GM19324 (cell line): Measurements from ENCODE around the gene C1QTNF12.

Experiments
- ATAC-seq: cut with Tn5 transposase; IDR thresholded peaks from one replicate; pipeline ENCODE4 v1.9.1; 2021; ENCODE audit warnings: mild to moderate bottlenecking, moderate library complexity; ENCODE audit not compliant: unreplicated experiment, low FRiP score

C1QTNF12 gene

DNA sequence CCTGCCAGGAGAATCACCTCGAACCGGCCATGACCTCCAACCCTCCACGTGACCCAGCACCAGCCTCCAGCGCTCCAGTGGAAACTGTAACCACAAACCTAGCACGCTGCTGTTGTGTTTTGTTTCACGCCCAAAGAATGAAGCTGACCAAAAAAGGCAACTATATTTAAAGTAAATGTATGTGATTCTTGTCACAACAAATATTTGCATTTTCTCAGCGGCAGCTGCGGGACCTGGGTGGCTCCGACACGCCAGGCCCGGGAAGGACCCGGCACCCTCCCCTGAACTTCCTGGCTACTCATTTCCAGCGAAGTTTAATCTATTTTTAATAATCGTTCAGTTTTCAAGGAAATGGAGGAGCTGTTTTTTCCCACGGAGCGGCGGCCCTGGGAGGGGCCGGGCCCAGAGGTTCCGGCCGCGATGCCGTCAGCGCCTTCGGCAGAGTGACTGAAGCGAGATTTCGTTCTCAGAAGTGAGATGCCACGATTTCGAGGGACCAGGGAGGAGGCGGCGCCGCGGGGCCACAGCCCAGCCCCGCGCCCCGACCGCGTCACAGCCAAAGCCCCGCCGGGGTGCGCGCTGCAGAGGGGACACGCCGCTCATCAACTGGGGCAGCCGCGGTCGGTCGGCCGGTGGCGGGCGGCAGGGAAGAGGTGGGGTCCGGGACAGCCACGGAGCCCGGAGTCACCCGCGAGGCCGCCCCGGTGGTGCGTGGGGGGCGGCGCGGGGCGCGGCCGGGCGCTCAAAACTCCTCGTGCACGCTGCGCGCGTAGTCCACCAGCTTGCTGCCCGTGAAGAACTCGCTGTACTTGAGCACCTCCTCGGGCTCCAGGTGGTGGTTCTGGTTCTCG is 29.5 kb downstream of the C1QTNF12 start:
- ATAC-seq, result no peak

DNA sequence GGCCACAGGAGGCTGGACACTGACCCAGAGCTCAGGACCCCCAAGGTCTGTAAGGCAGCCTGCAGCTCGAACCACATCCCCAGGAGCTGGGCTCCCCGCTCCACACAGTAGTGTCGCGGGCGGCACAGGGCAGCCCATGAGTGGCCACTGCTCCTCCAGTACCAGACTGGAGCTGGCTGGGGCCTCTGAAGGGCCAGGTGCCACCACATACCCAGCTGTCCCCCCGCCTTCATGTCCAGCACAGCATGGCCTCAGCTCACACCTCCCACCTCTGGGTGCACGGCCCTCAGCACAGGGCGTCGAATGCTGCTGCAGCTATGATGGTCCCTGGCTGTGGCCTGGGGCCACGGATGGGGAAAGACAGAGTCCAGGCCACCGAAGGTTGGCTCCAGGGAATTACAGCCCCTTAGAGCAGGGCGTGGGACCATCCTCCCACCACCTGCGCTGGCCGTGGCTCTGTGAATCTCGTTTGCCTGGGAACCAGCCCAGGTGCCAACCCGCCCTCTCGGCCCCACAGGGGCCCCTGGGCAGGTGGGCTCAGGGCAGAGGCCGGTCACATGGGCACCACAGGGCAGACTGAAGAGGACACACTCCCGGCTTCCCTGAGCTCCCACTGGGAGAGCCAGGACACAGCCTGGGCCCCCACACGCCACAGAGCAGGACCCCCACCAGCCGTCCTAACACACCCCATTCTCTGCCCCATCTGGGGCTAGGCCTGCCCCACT is 30.5 kb downstream of the C1QTNF12 start:
- ATAC-seq, result no peak

DNA sequence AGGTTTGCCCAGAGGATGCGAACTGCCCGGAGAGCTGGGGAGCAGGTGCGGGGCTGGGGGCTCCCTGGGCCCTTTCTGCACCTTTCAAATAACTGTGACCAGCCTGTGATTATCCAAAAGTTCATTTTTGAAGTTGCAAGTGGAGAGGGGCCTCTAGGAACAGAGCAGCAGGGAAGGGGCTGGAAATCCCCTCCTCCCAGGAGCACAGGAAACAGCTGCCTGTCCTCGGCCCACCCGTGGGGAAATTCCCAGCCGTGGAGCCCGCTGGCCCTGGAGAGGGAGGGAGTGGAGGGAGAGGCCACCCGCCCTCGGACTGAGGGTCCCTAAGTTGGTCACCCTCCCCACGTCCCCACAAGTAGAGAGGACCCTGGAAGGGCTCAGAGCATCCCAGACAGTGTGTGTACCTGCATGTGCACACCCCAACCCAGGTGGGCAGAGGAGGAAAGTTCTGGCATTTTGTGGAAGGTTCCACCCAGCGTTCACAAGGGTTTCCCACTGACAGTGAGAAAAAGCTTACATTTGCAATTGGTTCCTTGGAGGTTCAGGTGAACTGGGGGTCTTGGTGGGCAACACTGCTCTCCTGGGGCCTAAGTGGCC is 31.3 kb downstream of the C1QTNF12 start:
- ATAC-seq, result no peak

DNA sequence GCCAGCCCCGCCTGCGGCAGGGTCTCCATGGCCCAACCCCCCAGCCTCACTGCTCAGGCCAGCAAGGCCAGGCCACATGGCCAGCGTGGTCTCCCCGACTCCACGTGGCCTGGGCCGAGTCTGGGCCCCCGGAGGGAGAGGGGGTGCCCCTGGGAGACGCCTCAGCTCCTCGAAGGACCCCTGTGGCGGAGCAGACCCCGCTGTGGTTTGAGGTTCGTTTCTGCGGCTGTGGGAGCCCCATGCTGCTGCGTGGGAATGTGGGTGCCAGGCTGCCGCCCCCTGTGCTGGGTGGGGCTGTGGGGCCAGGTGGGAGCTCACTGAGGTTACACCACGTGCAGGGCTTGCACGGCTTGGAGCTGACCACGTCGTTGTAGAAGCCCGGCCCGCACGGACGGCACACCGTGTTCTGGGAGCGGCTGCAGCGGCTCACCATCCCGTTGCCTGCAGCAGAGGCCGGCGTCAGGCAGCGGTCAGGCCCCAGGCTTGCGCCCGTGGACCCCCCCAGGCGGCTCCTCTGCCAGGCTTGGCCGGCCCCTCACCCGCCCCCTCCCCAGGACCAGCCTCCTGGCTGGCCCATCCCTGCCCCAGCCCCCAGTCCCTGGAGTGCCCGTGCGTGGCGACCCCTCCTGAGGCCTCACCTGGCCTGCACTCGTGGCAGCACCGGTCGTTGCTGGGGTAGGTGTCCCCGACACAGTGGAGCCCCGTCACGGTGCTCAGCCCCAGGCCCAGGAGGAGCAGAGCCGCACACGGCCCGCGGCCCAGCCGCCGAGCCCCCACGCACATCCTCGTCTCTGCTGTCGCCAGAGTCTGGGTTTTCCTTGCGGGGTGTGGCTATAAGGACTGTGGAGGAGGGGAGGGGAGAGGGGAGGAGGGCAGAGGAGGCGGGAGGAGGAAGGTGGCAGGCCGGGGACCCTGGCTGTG is 32.9 kb downstream of the C1QTNF12 start, which contains the start of gene TNFRSF4:
TNFRSF4 (minus strand) TSS at position 809 of the 921 bp plus-strand sequence; CDS start at position 783, 26 bp downstream.
- ATAC-seq, result no peak

DNA sequence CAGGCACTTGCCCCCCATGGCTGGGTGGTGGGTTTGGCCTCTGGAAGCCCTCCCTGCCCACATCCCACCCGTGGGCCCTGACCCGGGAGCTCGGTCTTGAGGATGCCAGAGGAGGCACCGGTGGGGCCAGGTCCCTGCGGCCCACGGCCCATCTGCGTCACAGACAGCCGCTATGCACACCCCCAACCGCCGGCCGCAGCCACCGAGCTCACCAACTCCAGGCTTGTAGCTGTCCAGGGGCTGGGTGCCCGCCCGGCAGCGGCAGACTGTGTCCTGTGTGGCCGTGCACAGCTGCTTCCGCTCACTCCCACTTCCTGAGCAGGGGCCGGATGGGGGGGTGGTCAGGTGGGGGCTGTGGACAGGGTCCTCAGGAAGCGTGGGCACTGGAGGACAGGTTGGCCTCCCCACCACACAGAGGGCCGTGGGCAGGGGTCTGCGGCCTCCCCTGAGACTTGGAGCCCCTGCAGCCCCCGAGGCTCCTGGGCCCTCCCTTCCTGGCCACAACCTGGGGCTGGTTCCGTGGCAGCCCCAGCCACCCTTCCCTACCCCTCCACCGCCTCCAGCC is 33.7 kb downstream of the C1QTNF12 start:
- ATAC-seq, result no peak

DNA sequence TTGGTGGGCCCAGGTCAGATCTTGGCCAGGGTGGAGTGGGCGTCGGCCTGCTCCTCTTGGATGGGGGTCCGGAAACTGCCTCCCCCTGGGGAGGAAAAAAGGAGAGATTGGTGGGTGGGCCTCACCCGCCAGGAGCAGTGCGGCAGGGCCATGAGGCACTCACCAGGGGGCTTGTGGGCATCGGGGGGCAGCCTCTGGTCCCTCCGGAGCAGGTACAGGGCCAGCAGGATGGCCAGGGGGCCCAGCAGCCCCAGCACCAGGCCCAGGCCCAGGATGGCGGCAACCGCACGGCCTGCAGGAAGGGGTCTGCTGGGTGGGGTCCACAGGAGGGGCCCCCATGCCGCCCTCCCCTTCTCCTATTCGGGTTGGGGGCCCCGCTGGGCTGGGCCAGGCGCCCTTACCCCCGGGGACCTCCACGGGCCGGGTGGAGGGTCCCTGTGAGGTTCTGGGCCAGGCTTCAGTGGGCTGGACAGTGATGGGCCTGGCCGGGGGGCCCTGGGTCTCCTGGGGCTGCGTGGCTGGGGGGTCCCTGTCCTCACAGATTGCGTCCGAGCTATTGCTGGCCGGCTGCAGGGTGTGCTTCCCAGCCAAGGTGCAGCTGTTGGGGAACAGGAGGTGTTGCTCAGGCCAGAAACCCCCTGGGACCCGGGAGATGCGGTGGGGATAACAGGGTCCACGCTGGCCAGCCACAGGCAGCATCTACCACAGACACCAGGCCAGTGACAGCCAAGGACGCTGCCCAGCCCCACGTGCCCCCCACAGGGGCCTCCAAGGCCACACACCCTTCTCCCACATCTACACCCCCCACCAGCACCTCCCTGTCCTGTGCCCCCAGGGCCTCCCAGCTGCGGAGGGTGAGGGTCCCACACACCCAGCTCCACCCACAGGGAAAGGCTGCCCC is 34.7 kb downstream of the C1QTNF12 start:
- ATAC-seq, result no peak

DNA sequence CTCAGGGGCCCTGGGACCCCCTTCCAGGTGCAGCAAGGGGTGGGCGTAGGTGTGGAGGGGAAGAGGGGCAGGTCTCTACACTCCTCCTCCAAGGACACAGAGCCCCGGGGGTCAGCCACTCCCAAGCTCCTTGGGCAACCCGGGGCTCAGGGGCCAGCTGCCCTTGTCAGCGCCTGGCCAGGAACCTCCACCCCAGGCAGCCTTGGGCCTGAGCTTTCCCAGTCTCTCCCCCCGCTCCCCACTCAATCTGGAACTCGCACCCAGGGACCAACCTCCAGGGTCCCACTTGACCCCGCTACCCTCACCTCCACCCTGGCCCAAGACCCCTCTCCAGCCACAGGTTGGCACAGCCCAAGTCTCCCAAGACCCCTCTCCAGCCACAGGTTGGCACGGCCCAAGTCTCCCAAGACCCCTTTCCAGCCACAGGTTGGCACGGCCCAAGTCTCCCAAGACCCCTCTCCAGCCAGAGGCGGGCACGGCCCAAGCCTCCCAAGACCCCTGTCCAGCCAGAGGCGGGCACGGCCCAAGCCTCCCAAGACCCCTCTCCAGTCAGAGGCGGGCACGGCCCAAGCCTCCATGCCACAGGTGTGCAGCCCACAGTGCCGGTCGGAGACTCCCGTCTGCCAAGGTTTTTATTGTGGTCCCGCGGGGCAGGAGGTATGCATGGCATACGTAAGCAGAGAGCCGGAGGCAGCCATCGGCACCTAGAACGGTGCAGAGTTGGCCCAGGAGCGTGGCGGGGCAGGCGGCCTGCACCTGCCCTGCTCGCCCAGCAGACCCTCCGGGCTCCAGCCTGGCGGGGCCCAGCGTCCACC is 35.6 kb downstream of the C1QTNF12 start:
- no peak for ATAC-seq

DNA sequence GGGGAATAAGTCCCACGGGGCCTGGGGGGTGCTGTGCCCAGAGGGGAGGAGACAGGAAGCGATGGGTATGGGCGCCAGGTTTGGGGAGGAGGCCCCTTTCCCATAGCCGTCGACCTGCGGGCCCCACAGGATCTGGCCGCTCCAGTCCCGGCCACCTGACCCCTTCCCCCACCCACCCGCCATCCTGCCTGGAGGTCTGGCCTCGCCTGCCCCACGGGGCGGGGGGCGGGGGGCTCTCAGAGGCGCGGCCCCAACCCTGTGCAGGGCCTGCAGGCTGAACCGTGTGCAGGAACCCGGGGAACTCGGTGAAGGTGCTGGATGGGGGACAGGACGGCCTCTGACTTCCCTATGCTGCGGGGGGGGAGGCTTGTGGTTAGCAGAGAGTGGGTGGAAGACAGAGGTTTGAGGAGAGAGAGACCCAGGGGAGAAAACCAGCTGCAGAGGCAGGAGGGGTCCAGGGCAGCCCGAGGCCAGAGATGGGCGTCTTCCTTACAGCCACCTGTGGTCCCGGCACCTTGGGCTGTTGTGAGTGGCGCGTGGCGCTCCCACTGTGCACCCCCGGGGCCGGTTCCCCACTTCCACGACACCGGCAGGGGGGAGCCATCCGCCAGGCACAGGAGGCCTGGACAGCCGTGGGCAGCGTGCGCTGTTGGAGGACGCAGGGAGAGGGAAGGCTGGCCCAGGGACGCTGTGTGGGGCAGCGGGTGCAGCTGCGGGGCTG is 37.6 kb downstream of the C1QTNF12 start:
- ATAC-seq, result no peak

DNA sequence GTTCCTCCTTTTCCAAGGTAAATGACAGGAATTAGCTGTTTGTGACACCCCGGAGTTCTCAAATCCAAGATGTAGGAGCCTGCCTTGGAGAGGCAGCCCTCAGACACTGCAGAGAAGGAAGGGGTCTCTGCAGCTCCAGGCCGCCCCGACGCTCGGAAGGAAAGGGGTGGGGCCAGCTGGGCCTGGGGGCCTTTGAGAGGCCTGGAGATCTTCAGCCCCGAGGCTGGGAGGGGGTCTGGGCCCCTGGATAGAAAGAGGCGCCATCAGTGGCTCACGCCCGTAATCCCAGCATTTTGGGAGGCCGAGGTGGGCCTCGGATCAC is 39.0 kb downstream of the C1QTNF12 start:
- ATAC-seq, result no peak

DNA sequence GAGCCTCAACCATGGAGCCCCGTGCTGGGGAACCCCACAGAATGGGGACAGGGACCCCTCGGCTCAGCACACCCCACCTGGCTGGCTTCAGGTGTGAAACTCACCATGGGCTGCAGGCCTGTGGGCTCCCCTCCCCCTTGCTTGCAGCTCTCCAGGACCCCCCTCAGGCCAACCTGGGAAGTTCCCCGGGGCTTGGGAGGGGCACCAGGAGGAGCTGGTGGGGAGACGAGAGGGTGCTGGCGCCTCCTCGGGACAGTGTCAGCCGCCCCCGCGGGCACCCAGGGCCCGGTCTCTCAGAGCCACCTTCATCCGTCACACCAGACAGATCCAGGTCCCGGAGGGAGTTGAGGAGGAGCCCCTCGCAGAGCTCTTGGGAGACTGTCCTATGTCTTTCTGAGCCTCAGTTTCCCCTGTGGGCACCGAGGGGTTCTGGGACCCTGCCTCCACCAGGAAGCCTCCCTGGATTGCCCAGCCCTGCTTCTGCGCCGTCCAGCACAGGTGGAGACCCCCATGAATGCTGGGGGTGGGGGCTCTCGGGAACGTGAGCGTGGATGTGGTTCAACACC is 39.5 kb downstream of the C1QTNF12 start:
- ATAC-seq, result no peak

DNA sequence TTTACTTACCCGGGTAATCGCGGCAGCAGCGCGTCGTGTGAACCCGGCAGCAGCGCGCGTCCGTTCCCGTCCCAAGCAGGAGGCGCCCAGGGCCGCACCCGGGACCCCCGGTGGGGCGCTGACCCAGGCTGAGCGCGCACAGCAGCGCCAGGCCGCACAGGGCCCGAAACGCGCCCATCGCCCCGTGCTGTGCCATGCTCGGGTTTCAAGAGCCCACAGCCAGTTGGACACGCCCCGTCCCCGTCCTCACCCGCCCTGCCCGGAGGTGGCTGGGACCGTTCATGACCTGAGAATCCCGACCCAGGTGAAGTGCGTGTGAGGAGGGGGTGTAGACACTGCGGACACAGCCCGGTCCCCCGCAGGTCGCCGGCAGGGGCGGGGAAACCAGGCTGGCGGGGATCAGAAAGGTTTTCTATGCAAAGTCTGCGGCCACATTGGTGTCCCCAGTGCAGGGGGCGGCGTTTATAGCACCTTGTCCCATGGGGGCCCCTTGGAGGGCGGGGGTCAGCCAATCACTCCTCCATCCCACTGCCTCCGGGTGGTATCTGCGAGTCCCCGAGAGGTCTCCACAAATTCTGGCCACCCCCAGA is 40.1 kb downstream of the C1QTNF12 start, which contains the start of gene TNFRSF18:
TNFRSF18 (minus strand) TSS at position 217 of the 590 bp plus-strand sequence; CDS start at position 196, 21 bp downstream.
- no peak for ATAC-seq

DNA sequence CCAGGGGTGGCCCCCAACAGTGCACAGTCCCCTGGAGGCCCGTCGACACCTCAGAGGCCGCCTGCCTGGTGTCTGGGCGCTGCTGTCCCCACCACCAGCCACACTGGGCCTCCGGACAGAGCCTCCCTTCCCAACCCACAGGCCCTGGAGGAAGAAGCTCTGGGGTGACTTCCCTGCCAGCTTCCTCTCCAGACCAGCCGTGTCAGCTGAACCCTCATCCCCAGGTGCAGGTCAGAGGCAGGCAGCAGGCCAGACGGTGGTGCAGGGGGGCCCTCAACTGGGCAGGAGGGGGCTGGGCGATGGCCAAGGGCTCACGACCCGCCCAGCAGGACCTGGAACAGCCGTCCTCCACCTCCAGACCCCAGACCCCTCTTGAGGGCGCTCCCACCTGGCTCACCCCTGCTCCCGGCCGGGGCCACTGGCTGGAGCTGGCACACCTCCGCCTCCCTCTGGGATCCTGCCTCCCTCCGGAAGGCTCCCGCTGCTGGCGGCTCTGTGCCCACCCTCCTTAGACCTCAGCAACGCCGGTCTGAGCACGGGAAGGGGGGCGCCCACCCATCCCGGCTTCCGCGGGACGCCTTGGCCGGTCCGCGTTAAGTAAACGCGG is 40.6 kb downstream of the C1QTNF12 start:
- ATAC-seq, result no peak

DNA sequence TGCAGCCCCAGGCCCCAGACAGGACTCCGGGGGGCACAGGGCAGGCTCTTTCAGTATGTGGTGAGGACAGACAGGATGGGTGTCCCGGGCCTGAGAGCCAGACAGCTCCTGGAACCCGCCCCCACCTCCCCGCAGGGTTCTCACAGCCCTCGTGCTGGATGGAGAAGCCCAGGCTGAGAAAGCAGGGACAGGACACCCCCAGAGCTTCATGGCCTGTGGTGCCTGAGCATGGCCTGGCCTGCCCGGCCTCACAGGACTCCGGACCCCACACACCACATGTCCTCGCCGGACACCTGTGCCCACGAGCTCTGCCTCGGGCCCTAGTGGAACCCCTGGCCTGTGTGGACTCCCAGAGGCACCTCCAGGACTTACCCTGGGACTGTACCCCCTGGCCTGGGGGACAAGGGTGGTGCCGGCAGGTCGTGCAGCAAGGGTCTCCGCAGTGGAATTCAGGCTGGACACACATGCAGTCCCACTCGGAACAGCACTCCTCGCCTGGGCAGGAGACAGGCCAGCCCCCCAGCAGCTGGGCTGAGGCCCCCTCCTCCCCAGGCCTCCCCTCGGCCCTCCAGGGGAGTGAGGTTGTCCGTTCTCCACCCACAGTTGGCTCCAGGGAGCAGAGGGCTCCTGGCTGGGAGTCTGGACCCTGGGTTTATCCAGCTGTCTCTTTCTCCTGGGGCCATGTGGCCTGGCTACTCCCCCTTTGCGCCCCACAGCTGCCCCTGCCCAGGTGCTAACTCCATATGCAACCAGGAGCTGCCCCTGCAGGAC is 41.3 kb downstream of the C1QTNF12 start:
- no peak for ATAC-seq

DNA sequence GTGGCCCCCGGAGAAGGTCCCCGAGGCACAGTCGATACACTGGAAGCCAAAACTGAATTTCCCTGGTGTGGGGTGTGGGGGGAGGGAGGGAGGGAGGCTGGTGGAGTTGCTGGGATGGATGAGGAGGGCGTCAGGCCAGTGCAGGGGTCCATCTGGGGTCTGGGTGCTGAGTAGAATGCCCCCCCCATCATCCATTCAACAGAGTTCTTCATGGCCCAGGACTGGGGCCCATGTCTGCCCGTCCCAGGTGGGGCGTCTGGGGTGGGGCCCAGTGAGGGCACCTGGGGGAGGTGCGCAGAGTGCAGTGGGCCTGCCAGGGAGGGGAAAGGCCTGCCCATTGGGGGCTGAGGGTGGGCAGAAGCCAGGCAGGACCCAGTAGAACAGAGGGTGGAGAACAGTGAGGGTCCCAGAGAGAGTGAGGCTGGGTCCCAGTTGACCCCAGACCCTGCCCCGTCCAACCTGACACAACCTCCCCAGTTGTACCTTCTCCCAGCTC is 42.0 kb downstream of the C1QTNF12 start:
- ATAC-seq, result no peak
